HG03039 (cell line): Measurements from ENCODE around the gene PARVG.

Experiments
- ATAC-seq: cut with Tn5 transposase; IDR thresholded peaks from one replicate; pipeline ENCODE4 v1.9.1; 2021; ENCODE audit warnings: mild to moderate bottlenecking, moderate library complexity; ENCODE audit not compliant: unreplicated experiment

PARVG gene

DNA sequence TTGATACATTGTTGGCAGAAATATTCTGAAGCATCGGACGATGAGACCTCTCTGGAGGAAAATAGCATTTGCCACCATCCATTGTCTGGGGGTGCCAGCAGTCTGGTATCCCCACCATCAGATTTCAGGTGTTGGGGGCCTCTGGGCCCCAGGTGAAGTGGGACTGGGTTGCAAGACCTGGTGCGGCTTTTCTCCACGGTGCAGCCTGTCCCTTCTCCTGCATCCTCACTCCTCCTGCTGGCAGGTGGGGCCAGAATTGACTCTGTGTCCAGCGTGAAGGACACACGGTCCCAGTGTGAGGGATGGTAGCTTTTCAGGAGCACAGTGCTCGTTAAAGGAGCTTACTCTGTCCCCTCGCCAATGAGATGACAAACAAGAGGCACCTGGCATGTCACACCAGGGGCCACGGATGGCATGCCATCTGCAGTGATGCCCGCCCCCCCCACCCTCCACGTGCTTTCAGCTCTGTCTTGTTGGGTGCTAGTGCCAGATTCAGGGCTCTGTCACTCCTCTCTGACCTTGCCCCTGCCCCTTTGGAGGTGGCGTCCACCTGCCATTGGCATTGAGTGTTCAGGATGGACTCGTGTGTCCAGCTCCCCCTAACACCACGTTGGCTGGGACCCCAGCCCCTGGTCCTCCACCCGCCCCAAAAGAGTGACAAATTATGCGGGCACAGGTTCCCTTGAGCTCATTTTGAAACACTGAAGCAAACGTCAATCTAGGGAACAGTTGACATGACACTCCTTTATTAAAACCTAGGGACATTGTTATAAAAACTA is 62.4 kb downstream of the PARVG start:
- no peak for ATAC-seq

- ATAC-seq, result no peak
Observed at GRCh38 chr22:44243761-44244160, 63.0 kb downstream of the PARVG start.

GRCh38 chr22:44244265-44244822 is 63.6 kb downstream of the PARVG start:
- ATAC-seq, result no peak

- ATAC-seq, result no peak
Observed at GRCh38 chr22:44245438-44245837, 64.7 kb downstream of the PARVG start.

DNA sequence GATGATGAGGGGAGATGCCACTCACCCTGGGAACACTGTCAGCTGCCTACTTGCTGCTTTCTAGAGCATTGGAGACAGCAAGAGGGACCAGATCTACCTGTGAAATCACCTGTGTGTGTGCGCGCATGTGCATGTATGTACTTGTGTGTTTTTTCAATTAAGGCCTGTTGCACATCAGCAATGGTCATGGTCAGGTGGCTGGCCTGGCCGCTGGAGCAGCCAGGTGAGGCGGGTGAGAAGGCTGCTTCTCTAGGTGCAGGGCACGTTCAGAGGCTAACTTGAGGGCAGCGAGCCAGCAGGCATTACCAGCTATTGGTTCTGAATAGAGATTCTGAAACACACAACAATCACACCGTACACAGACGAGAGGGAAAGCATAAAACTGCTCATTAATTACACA is 65.1 kb downstream of the PARVG start:
- no peak for ATAC-seq

DNA sequence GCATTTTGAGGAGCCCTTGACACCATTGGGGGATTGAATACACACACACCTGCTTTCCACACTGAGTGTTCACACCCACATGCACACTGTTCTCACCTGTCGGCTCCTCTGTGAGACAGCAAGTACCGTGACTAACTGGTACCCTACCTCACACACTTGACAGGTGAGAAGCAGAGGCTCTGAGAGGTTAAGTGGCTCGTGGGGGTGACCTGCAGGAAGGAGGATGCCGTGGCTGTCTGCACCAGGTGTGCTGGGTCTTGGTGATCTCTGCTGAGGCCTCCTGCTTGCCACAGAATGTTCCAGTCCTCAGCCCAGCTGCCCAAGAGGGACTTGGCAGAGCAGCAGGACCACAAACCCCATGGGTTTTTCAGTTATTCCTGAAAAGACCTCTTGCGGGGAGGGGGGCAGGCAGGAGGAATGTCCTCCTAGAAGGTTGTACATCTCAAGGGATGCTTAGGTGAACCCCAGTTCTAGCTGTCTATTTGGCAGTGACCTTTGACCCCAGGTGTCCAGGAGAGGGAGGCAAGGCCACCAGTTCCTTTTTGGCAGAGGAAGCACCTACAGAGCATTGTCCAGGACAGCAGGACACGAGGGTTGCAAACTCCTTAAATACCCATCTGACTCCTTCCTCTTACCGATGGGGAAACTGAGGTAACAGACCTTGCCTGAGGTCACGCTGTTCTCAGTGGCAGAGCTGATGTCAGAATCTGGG is 66.0 kb downstream of the PARVG start:
- ATAC-seq, result no peak

GRCh38 chr22:44247346-44247745 is 66.6 kb downstream of the PARVG start:
- ATAC-seq, result no peak

DNA sequence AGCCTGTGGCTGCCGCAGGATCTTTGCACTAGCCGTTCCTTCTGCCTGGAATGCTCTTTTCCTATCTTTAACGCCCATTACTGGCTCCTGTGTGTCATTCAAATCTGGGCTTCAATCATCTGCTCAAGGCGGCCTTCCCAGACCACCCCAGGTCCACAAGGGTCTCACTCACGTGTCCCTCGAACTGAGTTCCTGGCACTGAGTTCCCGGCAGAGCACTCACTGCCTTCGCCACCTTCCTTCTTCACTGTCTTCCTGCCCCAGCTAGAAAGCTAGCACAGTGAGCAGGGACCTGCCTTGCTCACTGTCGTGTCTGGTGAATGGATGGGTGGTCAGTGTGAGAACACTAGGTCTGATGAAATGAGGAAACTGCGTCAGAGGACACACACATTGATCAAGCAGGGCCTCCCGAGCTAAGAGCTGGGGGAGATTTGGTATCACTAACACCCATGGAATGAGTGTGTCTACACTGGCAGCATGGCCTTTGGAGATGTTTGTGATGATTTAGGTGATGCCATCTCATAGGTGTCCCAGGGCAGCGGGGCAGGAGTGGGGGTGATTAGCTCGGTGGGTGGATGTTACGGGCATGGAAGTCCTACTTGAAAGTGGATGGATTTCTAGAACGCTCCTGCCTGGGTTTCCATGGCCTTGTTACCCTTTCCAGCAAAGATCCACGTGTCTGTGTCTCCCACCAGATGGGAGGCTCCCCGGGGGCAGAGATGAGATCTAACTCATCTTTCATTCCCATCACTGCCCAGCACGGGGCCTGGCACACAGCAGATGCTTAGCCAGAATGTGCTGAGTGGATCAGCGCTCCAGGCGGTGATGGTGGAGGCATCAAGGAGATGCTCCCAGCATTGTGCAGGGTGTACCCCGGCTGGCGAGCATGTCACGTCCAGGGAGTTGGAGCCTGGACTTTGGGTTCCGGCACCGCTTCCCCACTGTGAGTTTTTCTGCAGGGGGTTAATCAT is 67.5 kb downstream of the PARVG start:
- ATAC-seq, result no peak

DNA sequence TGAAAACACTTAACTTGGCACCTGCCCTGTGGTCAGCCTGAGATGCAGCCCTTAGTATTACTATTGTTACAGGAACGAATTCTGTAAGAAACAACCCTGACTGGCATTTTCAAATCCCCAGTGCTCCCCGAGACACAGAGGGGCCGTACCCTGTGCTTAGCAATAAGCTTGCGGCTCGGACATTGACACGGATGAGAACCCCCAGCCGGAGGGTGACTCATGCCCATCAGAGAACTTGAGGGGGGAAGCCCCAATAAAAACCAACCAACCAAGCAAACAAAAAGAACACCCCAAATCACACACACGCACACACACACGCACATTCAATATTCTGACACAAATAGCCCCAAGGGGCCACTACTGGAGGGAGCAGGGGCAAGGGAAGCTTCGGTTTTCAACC is 68.2 kb downstream of the PARVG start:
- ATAC-seq, result no peak

DNA sequence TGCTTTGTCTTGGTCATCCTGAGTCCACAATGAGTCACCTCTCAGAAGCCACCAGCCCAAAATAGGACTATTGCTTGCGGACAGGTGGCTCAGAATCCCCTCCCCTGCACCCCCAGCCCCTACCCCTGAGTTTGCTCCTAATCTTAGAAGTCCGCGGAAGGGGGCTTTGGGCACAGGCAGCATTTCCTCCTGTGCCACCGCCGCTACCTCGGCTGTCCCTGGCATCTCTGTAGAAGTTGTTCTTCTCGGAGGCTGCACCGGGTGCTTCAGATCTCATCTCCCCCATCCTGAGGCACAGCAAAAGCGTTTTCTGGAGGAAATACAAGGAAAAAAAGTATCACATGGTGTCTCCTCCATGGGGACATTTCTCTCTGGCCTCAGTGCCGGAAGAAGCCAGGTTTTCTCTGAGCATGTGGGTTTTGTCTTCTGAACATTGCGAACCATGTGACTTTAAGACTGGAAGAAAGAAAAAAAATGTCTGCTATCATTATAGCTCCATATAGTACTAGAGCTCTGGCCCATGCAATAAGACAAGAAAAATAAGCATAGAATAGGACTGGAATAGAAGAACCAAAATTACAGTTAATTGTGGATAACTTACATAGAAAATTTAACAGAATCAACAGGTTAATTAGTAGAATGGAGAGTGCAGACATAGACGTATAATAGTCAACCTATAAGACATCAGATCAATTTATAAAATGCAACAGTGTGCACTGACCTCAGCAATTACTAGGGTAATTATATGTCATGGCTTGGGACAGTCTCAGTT is 68.8 kb downstream of the PARVG start:
- no peak for ATAC-seq

DNA sequence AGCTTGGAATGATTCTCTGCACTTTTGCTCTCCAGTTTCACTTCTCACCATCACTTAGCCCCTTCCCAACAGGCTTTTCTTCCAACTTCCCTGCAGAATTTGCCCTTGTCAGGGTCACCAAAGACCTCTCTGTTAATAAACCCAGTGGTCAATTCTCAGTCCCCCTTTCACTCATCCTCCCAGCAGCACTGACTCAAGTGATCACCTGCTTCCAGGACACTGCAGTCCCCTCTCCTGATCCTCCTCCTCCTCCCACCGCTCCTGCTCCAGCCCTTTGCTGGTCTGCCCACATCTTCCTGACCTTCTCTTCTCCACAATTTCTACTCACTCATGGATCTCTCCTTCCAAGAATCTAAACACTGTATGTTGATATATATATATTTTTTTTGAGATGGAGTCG is 74.1 kb downstream of the PARVG start:
- ATAC-seq, result no peak

DNA sequence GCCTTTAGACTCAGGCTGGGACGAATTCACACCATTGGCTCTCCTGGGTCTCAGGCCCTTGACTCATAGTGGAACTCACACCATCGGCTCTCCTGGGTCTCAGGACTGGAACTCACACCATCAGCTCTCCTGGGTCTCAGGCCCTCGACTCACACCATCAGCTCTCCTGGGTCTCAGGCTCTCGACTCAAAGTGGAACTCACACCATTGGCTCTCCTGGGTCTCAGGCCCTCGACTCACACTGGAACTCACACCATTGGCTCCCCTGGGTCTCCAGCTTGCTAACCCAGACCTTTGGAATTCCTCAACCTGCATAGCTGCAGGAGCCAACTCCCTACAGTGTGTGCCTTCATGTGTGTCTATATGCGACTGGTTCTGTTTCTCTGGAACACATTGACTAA is 75.4 kb downstream of the PARVG start:
- ATAC-seq, result no peak

DNA sequence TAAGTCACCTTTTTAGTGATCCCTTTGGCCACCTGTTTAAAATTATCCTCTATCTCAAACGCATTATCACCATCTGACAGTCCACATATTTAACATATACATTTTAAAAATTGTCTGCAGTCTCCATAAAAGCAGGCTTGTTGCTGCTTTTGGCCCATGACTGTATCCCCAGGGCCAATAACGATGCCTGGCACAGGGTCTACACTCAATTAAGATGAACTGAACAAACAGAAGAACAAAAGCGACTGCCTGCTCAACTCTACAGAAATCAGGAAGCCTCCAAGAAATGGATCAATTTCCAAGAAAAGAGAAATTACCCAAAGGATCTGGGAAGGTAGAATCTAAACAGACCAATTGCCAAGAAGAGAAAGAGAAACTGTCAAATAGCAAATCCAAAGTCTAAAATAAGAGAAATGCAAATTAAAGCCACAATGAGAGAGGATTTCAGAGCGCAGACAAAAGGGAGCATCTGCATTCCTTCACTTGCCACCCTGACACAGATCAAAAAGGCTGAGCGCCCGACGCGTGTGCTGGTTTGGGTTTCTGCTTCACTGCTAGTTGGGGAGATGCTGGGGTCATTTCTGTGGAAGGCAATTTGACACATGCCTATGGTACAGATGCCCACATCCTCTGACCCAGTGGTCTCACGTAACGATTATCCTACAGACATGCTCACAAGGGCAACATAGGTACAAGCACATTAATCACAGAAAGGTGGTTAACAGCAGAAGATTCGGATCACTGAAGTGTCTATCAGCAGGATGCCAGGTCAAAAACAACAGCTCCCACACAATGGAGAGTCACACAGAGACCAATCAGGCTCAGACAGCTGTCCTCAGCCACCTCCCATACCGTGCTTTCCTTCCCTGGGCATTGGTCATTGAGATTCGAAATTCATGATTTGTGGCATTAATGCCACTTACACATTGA is 76.1 kb downstream of the PARVG start:
- ATAC-seq, result no peak
